PC-9 (cell line): ENCODE measurements around the gene TAF4.

ENCODE experiments used
- EZH2 ChIP-seq: fragments of 200-600 bp; sonication (generic); IDR thresholded peaks from 2 replicates; pipeline ENCODE4 v1.8.0; 2017; ENCODE audit warnings: antibody characterized with exemption, low read depth
- TF ChIP-seq, protein P1 (sequence below): fragments of 200-600 bp; sonication (generic); conservative IDR thresholded peaks from 2 replicates; pipeline ENCODE4 v1.6.1; 2017; ENCODE audit warnings: mixed run types, antibody characterized with exemption, mild to moderate bottlenecking, moderate library complexity

DNA sequence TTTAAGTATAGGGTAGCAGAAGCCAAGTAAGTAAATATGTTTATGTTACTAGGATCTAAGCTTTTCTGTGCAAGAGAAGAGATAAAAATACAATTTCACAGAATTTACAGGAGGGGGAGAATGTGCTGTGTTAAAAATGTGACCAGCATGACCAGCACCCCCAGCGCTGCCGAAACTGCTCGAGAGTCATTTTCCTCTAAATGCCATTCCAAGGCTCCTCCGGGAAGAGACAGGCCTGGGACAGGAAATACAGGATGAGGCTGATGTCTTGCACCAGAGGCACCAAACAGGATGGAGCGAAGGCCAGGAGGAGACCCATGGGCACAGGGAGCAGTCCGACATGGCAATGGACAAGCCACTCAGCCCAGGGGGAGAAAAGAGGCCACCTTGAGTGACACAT is 21.1 kb downstream of the TAF4 start:
- no peak for TF ChIP-seq EZH2
- TF ChIP-seq, protein P1, sequence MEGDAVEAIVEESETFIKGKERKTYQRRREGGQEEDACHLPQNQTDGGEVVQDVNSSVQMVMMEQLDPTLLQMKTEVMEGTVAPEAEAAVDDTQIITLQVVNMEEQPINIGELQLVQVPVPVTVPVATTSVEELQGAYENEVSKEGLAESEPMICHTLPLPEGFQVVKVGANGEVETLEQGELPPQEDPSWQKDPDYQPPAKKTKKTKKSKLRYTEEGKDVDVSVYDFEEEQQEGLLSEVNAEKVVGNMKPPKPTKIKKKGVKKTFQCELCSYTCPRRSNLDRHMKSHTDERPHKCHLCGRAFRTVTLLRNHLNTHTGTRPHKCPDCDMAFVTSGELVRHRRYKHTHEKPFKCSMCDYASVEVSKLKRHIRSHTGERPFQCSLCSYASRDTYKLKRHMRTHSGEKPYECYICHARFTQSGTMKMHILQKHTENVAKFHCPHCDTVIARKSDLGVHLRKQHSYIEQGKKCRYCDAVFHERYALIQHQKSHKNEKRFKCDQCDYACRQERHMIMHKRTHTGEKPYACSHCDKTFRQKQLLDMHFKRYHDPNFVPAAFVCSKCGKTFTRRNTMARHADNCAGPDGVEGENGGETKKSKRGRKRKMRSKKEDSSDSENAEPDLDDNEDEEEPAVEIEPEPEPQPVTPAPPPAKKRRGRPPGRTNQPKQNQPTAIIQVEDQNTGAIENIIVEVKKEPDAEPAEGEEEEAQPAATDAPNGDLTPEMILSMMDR = no peak
